Stimulated activated CD8-positive, alpha-beta memory T cell treated with anti-CD3 and anti-CD28 coated beads, Interleukin-15, amount 100 ng/mL, for 48 hours (primary cell): ENCODE data around the gene ZDHHC18.
"Not testable (repeated sequence)": the region's sequence is repeated elsewhere in the genome, so short reads cannot be mapped to it uniquely, and the experiment has no call there.

Experiments used
- DNase-seq, 2 donors: peaks; one replicate each; pipeline ENCODE4 v3.0.0-alpha.2; 2020; ENCODE audit warnings: low read depth in 2 of 2

Gene ZDHHC18

DNA sequence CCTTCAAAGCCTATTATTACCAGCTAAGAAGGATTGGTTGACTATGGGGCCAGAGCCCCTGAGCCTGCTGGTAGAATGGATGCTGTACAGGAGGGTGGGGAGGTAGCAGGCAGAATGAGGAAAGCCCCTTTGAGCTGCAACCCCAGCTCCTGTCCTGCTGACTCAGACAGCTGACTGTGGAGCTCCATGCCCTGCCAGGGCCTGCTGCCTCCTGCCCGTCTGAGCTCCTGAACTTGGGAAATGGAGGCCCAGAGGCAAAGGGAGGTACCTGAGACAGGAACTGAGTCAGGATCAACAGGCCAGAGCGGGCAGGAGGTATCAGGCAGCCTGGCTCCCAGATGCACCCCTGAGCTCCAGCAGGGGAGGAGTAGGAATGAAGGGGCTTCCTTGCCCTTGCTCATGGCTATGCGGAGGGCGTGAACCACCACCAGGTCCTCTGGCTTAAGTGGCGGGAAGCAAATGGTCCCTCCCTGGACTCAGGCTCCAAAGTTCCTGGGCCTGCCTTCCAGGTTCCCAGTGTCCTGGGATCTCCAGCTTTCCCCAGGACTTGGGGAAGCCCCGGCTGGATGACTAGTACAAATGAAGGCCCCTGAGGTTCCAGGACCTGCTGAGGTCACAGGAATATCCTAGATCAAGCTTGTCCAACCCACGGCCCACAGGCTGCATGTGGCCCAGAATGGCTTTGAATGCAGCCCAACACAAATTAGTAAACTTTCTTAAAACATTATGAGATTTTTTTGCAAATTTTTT lies 32.6 kb downstream of the ZDHHC18 start:
- DNase-seq = no peak

DNA sequence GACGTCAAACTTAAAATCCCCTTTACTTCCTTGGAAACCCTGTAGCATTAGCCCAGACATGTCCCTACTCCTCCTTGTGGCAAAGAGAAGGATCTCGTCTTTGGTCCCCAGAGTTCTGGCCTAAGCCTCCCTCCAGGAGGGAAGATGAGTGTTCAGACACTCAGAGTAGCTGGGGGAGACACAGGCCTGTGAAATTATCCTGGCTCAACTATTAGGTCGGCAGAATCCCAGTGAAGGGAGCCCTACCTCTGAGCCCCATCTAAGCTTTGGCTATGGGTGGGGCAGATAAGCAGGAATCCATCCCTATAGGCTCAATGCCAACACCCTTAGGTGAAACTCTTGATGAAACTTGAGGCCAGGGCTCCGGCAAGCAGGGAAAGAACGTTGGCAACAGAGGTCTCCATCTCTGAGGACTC lies 34.8 kb downstream of the ZDHHC18 start:
- no peak for DNase-seq

DNA sequence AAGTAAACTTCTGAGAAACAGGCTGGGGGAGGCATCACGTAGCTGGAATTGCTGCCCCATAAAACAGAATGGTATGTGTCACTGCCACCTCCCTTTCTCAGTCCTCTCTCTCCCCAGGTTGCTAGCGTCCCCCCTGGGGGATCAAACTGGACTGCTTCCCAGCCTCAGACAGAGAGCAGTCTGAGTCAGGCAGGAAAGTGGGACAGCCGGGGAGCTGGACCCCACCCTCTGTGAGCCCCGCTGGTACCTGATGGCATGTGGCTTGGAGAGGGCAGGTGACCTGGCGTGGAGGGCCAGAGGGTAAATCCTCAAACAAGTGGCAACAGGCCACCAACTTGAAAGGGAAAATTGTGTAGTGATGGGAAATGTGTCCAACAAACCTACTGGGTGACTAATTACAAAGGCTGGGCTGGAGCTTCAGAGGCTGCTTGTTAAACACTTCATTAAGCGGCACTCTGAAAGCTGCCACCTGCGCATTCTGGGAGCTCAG lies 35.4 kb downstream of the ZDHHC18 start:
- DNase-seq = no peak

DNA sequence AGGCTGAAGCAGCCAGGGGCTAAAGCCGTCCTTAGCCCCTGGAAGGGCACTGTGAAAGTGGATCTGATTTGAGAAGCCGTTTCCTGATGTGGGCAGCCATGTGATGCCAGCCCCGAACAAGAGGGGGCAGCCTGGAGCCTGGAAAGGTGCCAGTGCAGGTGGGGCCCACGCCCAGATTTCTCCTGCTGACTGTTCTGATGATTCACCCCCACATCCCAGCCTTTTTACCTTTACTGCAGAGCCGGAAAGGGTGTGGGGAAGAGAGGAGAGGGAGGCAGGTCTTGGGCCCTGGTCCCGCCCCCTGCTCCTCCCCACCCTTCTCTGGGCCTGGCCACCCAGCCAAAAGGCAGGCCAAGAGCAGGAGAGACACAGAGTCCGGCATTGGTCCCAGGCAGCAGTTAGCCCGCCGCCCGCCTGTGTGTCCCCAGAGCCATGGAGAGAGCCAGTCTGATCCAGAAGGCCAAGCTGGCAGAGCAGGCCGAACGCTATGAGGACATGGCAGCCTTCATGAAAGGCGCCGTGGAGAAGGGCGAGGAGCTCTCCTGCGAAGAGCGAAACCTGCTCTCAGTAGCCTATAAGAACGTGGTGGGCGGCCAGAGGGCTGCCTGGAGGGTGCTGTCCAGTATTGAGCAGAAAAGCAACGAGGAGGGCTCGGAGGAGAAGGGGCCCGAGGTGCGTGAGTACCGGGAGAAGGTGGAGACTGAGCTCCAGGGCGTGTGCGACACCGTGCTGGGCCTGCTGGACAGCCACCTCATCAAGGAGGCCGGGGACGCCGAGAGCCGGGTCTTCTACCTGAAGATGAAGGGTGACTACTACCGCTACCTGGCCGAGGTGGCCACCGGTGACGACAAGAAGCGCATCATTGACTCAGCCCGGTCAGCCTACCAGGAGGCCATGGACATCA lies 36.5 kb downstream of the ZDHHC18 start, which contains the start of gene SFN:
Gene SFN, plus strand, starts transcription at position 369 of the 904 bp plus-strand sequence. Its CDS starts 64 bp downstream, at position 433.
- peak; percentile 37 to 40 for DNase-seq

DNA sequence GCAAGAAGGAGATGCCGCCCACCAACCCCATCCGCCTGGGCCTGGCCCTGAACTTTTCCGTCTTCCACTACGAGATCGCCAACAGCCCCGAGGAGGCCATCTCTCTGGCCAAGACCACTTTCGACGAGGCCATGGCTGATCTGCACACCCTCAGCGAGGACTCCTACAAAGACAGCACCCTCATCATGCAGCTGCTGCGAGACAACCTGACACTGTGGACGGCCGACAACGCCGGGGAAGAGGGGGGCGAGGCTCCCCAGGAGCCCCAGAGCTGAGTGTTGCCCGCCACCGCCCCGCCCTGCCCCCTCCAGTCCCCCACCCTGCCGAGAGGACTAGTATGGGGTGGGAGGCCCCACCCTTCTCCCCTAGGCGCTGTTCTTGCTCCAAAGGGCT lies 37.2 kb downstream of the ZDHHC18 start:
- no peak for DNase-seq

- peak; percentile 95 to 97 for DNase-seq
These were observed 38.4 kb downstream of the ZDHHC18 start for GRCh38 chr1:26864610-26865480.

DNA sequence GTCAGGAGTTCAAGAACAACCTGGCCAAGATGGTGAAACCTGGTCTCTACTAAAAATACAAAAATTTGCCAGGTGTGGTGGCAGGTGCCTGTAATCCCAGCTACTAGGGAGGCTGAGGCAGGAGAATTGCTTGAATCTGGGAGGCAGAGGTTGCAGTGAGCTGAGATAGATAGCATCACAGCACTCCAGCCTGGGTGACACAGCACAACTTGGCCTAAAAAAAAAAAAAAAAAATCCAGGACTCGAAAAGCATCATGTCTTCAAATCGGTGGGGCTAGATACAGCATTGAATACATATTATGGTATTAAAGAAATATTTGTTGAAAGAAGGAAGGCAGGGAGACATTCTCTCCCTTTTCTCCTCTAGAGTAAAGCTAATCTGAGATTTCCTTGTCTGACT lies 46.6 kb downstream of the ZDHHC18 start:
- DNase-seq = not testable (repeated sequence)

DNA sequence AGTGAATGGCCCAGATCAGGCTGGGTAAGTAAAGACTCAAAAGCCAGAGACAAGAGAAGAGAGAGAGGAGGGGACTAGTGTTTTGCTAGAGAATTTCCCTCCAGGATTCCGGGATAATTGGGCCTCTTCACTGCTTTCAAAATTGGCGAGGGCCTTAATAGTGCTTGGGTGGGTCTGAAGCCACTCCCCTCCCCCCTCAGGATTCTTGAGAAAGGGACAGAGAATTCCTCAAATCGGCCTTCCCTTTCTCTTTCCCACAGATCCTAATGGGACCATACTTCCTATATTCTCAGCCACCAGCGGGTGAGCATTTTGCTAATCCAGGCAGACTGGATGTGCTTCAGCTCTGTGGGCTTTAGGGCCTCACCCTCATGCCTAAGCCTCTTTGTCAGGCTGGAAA lies 48.4 kb downstream of the ZDHHC18 start:
- no peak for DNase-seq

GRCh38 chr1:26877326-26877725 lies 50.8 kb downstream of the ZDHHC18 start:
- DNase-seq = no peak

GRCh38 chr1:26879793-26880192 lies 53.3 kb downstream of the ZDHHC18 start:
- no peak for DNase-seq

DNA sequence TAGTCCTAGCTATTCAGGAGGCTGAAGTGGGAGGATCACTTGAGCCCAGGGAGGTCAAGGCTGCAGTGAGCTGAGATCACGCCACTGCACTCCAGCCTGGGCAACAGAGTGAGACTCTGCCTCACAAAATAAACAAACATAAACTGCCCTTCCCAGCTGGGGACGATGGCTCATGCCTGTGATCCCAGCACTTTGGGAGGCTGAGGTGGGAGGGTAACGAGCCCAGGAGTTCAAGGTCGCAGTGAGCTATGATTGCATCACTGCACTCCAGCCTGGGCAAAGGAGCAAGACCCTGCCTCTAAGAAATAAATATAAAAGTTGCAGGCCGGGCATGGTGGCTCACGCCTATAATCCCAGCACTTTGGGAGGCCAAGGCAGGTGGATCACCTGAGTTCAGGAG lies 55.1 kb downstream of the ZDHHC18 start:
- not testable (repeated sequence) for DNase-seq

DNA sequence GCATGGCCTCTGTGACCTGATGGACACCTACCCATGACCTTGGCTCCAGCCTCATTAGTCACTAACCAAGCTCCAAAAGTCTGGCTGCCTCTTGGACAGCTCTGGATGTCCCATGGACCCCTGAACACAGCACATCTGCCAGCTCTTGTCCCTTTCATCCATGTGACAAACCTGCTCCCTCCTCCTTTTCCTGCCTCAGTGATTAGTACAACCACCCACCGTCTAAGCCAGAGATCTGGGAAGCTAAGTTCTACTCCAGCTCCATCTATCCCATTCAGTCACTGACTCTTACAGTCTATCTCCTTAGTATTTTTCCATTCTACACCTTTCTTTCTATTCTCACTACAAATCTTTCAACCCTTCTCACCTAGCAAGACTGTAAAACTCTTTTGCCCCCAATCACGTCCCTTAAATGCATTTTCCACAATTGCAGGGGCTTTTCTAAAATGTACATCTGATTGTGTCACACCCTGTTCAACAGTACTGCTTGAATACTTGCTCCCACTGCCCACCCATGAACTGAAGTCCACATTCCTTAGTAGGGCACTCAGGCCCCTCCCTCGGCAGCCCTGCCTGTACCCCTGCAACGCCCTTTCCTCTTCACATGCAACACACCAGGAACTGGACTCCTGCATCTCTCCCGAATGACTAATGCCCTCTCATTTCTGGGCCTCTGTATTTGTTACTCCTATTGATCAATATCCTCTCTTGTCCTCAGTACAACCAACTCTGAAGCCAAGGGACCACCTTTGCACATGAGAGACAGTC lies 56.4 kb downstream of the ZDHHC18 start:
- no peak for DNase-seq

GRCh38 chr1:26887125-26887524 lies 60.6 kb downstream of the ZDHHC18 start:
- no peak for DNase-seq

GRCh38 chr1:26888231-26888630 lies 61.7 kb downstream of the ZDHHC18 start:
- no peak for DNase-seq

GRCh38 chr1:26889551-26890466 lies 63.3 kb downstream of the ZDHHC18 start, which contains the start of gene GPN2:
TSS of gene GPN2 (minus strand) at chr1:26890283. CDS start at chr1:26890096, 187 bp downstream.
- DNase-seq = peak; percentile 69 to 71

DNA sequence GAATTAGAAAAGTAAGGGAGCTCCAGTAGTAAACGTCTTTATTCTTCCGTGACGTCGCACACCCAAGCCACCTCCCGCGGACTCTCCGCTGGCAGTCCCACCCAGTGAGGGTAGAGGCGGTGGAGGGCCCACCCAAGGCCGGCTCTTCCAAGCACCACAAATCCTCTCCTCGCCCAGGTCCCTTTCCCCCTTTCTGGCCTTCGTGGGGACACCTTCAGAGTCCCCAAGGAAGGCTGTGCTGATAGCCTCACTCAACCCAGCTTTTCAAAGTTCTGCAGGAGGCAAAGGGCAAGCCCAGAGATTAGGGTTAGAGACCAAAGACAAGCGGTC lies 63.9 kb downstream of the ZDHHC18 start:
- DNase-seq = no peak

- no peak for DNase-seq
These were observed 67.8 kb downstream of the ZDHHC18 start for GRCh38 chr1:26894263-26894662.

DNA sequence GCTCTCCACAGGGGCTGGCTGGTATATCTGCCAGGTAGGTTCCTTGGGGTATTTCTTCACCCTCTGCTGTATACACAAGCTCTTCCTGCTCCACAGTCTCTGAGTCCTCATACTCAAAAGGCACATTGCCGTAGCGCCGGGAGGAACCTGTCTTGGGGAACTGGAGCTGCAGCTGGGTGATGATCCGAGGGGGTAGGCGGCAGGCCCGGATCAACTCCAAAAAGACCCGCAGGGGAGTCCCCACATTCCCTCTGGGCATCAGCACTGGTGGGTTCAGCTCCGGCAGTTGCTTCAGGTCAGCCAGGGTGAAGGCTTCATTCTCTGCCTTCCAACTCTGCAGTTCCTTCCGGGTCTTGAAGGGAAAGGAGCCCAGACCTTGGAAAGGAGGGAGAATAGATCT lies 70.9 kb downstream of the ZDHHC18 start:
- DNase-seq = no peak

DNA sequence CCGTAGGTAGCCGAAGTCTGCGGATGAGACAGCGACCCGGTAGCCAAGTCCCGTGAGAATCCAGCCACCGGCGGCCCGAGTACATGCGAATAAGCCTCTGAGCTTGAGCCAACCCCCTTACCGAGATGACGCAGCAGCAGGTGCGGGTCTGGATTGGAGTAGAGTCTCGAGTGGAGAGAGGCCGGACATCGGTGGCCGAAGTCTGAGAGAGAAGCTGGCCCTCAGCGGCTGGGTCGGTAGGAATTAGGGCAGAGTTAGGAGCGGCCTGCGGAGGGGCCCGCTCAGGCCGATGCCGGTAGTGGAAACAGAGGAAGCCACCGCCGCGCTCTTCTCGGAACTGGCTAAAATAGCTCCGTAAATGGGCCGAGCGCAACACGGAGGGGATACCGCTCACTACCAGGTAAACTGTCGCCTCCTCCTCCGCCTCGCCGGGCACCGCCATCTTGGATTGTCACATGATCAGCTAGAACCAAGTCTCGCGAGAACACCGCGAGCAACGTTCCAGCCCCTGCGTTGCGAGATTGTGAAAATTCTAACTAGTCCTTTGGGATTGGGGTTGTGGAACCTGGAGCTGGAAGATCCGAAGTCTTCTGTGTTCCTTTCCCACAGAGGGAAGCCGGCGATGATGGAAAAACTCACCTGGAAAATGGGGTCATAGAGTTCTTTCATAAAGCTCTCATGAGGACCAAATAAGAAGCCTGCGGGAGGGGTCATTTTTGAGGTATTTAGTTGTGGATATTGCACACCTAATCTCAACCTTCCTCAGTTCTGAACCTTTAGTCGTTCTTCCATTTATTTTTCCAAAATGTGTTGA lies 73.7 kb downstream of the ZDHHC18 start, which contains the start of gene GPATCH3:
Gene GPATCH3, minus strand, starts transcription at position 467 of the 814 bp plus-strand sequence. Its CDS starts 25 bp downstream, at position 442.
- DNase-seq = peak; percentile 75 to 76
